WI38 (cell line): ENCODE measurements around the gene ZNF506.
A peak's percentile ranks its signal among the peaks of the same experiment; 100 is the strongest.
"Not testable (repeated sequence)": the region's sequence is repeated elsewhere in the genome, so short reads cannot be mapped to it uniquely, and the experiment has no call there.

Source experiments
- H3K4me3 ChIP-seq: 2 replicates; pipeline ENCODE4 v1.5.1; 2011; ENCODE audit warnings: low read depth, mild to moderate bottlenecking, control low read depth, low read length
- CTCF ChIP-seq: IDR thresholded peaks from 2 replicates; pipeline ENCODE4 v1.5.1; 2012; ENCODE audit warnings: low read depth, mild to moderate bottlenecking, control low read depth, low read length

The ZNF506 gene

GRCh38 chr19:19776206-19777008 lies 45.1 kb downstream of the ZNF506 start:
- H3K4me3 ChIP-seq = peak overlapping the region; percentile 92
- TF ChIP-seq CTCF = no peak

- TF ChIP-seq CTCF = no peak
- H3K4me3 ChIP-seq = peak overlapping the region; percentile 92
Measured at GRCh38 chr19:19775891-19776205, 45.7 kb downstream of the ZNF506 start.

- no peak for TF ChIP-seq CTCF
- no peak overlapping the region for H3K4me3 ChIP-seq
Measured at GRCh38 chr19:19774354-19775033, 47.1 kb downstream of the ZNF506 start.

- not testable (repeated sequence) for H3K4me3 ChIP-seq
Measured at GRCh38 chr19:19771963-19772362, 49.6 kb downstream of the ZNF506 start.

GRCh38 chr19:19769971-19770370 lies 51.6 kb downstream of the ZNF506 start:
- H3K4me3 ChIP-seq = not testable (repeated sequence)

- H3K4me3 ChIP-seq = no peak overlapping the region
- TF ChIP-seq CTCF = no peak
Measured at GRCh38 chr19:19758164-19758563, 63.4 kb downstream of the ZNF506 start.

- no peak for TF ChIP-seq CTCF
- no peak overlapping the region for H3K4me3 ChIP-seq
Measured at GRCh38 chr19:19752760-19753403, 68.7 kb downstream of the ZNF506 start.

- H3K4me3 ChIP-seq = no peak overlapping the region
- no peak for TF ChIP-seq CTCF
Measured at GRCh38 chr19:19751846-19752245, 69.7 kb downstream of the ZNF506 start.
